GM10248 (cell line): ENCODE results near the gene KLF2.
A peak's percentile ranks its signal among the peaks of the same experiment; 100 is the strongest.

ENCODE experiments used
- CTCF ChIA-PET: fragments of 300-600 bp; sonication (Branson Sonifier 250); formaldehyde crosslinking; extraction: SDS; loops from one replicate; lab custom pipeline; 2021; ENCODE audit warnings: antibody characterized with exemption; lab: Yijun Ruan, JAX
- POLR2A ChIA-PET: fragments of 350-650 bp; sonication (Branson Sonifier 250); formaldehyde crosslinking; extraction: SDS; loops from one replicate; lab custom pipeline; 2020; ENCODE audit warnings: antibody characterized with exemption; lab: Yijun Ruan, JAX
- DNase-seq: peaks from one replicate; pipeline ENCODE4 v3.0.0; 2012; ENCODE audit errors: extremely low spot score
- TF ChIP-seq, protein P1 (sequence below): IDR thresholded peaks from 2 replicates; pipeline ENCODE4 v1.5.1; 2012; ENCODE audit warnings: mild to moderate bottlenecking, low read depth; ENCODE audit errors: extremely low read depth, missing control alignments, control extremely low read depth

Gene KLF2

DNA sequence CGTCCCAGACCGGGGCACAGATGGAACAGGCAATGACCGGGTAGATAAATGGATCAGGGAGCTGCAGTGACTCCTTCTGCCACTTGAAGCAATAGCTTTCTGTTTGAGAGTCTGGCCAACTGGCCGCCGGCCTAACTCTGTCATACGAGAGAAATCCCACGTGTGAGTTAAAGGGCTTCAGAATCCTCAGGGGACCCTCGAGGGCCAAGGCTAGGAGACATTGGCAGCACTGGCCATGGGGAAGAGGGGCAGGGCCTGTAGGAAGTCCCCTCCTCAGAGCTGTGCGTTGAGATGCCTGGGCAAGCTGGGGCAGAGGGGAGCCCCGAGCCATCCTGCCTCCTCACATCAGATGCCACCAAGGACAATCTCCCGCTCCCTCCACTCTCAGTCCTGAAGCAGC lies 51.6 kb downstream of the KLF2 start:
- no peak for DNase-seq
- TF ChIP-seq, protein P1, sequence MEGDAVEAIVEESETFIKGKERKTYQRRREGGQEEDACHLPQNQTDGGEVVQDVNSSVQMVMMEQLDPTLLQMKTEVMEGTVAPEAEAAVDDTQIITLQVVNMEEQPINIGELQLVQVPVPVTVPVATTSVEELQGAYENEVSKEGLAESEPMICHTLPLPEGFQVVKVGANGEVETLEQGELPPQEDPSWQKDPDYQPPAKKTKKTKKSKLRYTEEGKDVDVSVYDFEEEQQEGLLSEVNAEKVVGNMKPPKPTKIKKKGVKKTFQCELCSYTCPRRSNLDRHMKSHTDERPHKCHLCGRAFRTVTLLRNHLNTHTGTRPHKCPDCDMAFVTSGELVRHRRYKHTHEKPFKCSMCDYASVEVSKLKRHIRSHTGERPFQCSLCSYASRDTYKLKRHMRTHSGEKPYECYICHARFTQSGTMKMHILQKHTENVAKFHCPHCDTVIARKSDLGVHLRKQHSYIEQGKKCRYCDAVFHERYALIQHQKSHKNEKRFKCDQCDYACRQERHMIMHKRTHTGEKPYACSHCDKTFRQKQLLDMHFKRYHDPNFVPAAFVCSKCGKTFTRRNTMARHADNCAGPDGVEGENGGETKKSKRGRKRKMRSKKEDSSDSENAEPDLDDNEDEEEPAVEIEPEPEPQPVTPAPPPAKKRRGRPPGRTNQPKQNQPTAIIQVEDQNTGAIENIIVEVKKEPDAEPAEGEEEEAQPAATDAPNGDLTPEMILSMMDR, result no peak
- CTCF ChIA-PET, result interaction anchor here (0.6 to 2.9 kb wide), 6 partner anchors 10 to 747 kb away, joined by 3 to 12 read pairs (median 3); no protein-coding TSS in a partner anchor
- POLR2A ChIA-PET, result no interaction called here

DNA sequence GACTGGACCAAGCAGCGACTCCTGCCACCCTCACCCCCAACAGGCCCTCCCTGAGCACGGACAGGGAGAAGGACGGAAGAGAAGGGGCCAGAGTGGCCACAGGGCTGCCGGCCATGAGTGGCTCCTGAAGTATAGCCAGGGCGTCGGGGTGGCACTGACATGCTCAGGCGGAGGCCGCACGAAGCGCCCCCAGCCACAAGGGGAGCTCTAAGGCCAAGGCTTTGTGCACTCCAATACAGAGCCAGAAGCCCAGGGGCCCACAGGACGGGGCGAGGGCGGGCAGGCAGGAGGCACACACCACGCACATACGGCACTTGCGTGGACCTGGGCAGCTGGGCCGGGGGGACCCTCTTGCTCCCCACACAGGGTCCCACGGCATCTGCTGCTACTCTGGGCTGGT lies 52.0 kb downstream of the KLF2 start:
- DNase-seq, result no peak
- ChIA-PET CTCF (interaction anchor here (0.6 to 2.9 kb wide), 7 partner anchors 10 to 747 kb away, joined by 3 to 12 read pairs (median 3); no protein-coding TSS in a partner anchor), POLR2A (no interaction called here)
- TF ChIP-seq, protein P1, result peak; percentile 33

DNA sequence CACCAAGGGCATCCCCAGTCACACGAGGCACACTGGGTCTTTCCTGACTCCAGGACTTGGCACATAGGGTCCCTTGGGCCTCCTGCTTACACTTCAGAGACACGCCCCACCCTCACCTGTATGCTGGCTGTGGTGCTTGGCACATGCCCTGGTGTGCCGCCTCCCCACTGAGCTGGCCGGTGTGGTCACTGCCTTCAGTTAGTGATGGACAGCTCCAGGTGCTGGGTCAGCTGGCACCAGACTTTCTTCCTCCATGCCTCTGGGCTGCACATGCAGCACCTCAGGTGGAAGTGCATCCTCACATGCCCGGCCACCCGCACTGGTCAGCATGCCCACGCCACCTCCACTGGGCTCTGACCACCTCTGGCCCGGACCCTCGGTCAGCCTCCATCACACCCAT lies 52.9 kb downstream of the KLF2 start:
- CTCF ChIA-PET, result interaction anchor here (1.5 to 2.9 kb wide), 4 partner anchors 8 to 748 kb away, joined by 3 to 12 read pairs (median 4); no protein-coding TSS in a partner anchor
- TF ChIP-seq, protein P1, result no peak
- POLR2A ChIA-PET, result no interaction called here
- DNase-seq, result no peak
